Natural killer cell (primary cell): ENCODE measurements around the gene PRKN. TPM values are rescaled to one million over a fixed set of nuclear protein-coding genes. Genes with fewer than 3 reads are reported as not detected.

ENCODE experiments used
- ATAC-seq, 3 donors: fragments of 150-1000 bp in 2 of 3; fragments of 200-7000 bp in 1 of 3; cut with Tn5 transposase; 1 replicate in 1 of 3; 2 replicates in 2 of 3; pipeline ENCODE4 v1.10.0; 2021; ENCODE audit warnings: mild to moderate bottlenecking in 2 of 3, moderate library complexity in 2 of 3
- DNase-seq, 2 donors: peaks; one replicate each; pipeline versions ENCODE4 v3.0.0 to v3.0.0-alpha.2; 2013 to 2021; ENCODE audit warnings: mixed read lengths in 1 of 2
- H3K27ac ChIP-seq: one replicate; pipeline ENCODE4 v1.5.1; 2013; ENCODE audit warnings: mild to moderate bottlenecking, low read length
- H3K27me3 ChIP-seq: one replicate; pipeline ENCODE4 v1.6.1; 2013; ENCODE audit warnings: low read length; ENCODE audit not compliant: control insufficient read depth, insufficient read depth
- H3K36me3 ChIP-seq: one replicate; pipeline ENCODE4 v1.6.1; 2013; ENCODE audit warnings: low read length; ENCODE audit not compliant: control insufficient read depth, insufficient read depth
- H3K4me1 ChIP-seq: one replicate; pipeline ENCODE4 v1.6.1; 2013; ENCODE audit warnings: low read length; ENCODE audit not compliant: control insufficient read depth, insufficient read depth
- H3K4me3 ChIP-seq: one replicate; pipeline ENCODE4 v1.5.1; 2013; ENCODE audit warnings: low read length
- H3K9me3 ChIP-seq: one replicate; pipeline ENCODE4 v1.6.1; 2013; ENCODE audit warnings: low read length; ENCODE audit not compliant: control insufficient read depth, insufficient read depth
- H3K27ac Mint-ChIP-seq, 2 donors: one replicate each; pipeline ENCODE4 v1.8.0; 2022; ENCODE audit warnings: mild to moderate bottlenecking in 2 of 2, mixed read lengths in 2 of 2, moderate library complexity in 1 of 2
- H3K27me3 Mint-ChIP-seq, 2 donors: one replicate each; pipeline ENCODE4 v1.8.0; 2022; ENCODE audit warnings: low read depth in 2 of 2, mixed read lengths in 2 of 2
- H3K36me3 Mint-ChIP-seq: one replicate; pipeline ENCODE4 v1.8.0; 2022; ENCODE audit warnings: mixed read lengths
- H3K4me1 Mint-ChIP-seq, 2 donors: one replicate each; pipeline ENCODE4 v1.8.0; 2022; ENCODE audit warnings: mixed read lengths in 2 of 2
- H3K4me3 Mint-ChIP-seq: one replicate; pipeline ENCODE4 v1.8.0; 2022; ENCODE audit warnings: mild to moderate bottlenecking, moderate library complexity, mixed read lengths
- H3K9me3 Mint-ChIP-seq, 2 donors: one replicate each; pipeline ENCODE4 v1.8.0; 2022; ENCODE audit warnings: mixed read lengths in 2 of 2
- CTCF ChIP-seq: fragments of 200-600 bp; IDR thresholded peaks from one replicate; pipeline ENCODE4 v1.8.0; 2022; ENCODE audit warnings: antibody characterized with exemption
- WGBS: methylation state at CpG from one replicate; pipeline ENCODE4 v1.1.7; 2013; ENCODE audit warnings: missing lambda C conversion rate; ENCODE audit not compliant: insufficient coverage; 5-methylcytosine and 5-hydroxymethylcytosine counted together
- intact Hi-C: fragments of 100-400 bp; cut with micrococcal nuclease; formaldehyde crosslinking; loops from one replicate; pipeline ENCODE4 v1.14.2; 2022
- total RNA-seq, 4 donors: library from RNA; stranded (reverse); fragments of 120-200 nt in 1 of 4; gene quantifications; one replicate each; pipeline versions ENCODE4 v1.2.3 to v1.2.4, GENCODE V29; 2013 to 2022

PRKN gene
- total RNA-seq, 3 donors from 2014 or later (not counting 1 experiment from before 2014, with no cell fraction given) = 1.4 to 1.9 (median 1.9) TPM

- H3K9me3 ChIP-seq = no peaks in the 10 kb centered on the region
- H3K27me3 ChIP-seq = no peaks in the 10 kb centered on the region
- WGBS = 91% methylated on average over 4 of the region's 8 CpGs
- H3K4me3 ChIP-seq = no peak overlapping the region
- peaks cover 2% of the 10 kb centered on the region in 2 donors for H3K9me3 Mint-ChIP-seq
- H3K36me3 ChIP-seq = no peaks in the 10 kb centered on the region
- H3K27ac Mint-ChIP-seq = no peak overlapping the region
- DNase-seq (no peak), ATAC-seq (no peak)
- intact Hi-C loops = no loop called here
- no peak for TF ChIP-seq CTCF
- no peaks in the 10 kb centered on the region for H3K36me3 Mint-ChIP-seq
- no peak overlapping the region for H3K4me3 Mint-ChIP-seq
- H3K27me3 Mint-ChIP-seq = no peaks in the 10 kb centered on the region
- H3K4me1 Mint-ChIP-seq = no peaks in the 10 kb centered on the region
- H3K4me1 ChIP-seq = no peaks in the 10 kb centered on the region
- H3K27ac ChIP-seq = no peak overlapping the region
Measured at GRCh38 chr6:162245830-162246420, 481.6 kb downstream of the PRKN start.

GRCh38 chr6:162244031-162244430, 483.5 kb downstream of the PRKN start:
- H3K9me3 Mint-ChIP-seq = no peaks in the 10 kb centered on the region
- Histone ChIP-seq H3K9me3 (no peaks in the 10 kb centered on the region), H3K27ac (no peak overlapping the region), H3K27me3 (no peaks in the 10 kb centered on the region), H3K4me3 (no peak overlapping the region), H3K4me1 (no peaks in the 10 kb centered on the region), H3K36me3 (no peaks in the 10 kb centered on the region)
- DNase-seq = no peak
- no CpG with 5 or more reads among the region's 1 CpG for WGBS
- no peaks in the 10 kb centered on the region for H3K36me3 Mint-ChIP-seq
- no peak for ATAC-seq
- no peaks in the 10 kb centered on the region for H3K4me1 Mint-ChIP-seq
- TF ChIP-seq CTCF = no peak
- H3K4me3 Mint-ChIP-seq = no peak overlapping the region
- no peaks in the 10 kb centered on the region for H3K27me3 Mint-ChIP-seq
- intact Hi-C loops = no loop called here
- no peak overlapping the region for H3K27ac Mint-ChIP-seq

- H3K4me1 ChIP-seq = no peaks in the 10 kb centered on the region
- H3K9me3 Mint-ChIP-seq = no peaks in the 10 kb centered on the region
- H3K9me3 ChIP-seq = no peaks in the 10 kb centered on the region
- DNase-seq = no peak
- TF ChIP-seq CTCF = no peak
- no peak overlapping the region for H3K4me3 ChIP-seq
- intact Hi-C loops = no loop called here
- no peak overlapping the region for H3K4me3 Mint-ChIP-seq
- H3K4me1 Mint-ChIP-seq = no peaks in the 10 kb centered on the region
- no peaks in the 10 kb centered on the region for H3K36me3 ChIP-seq
- ATAC-seq = no peak
- H3K27me3 Mint-ChIP-seq = no peaks in the 10 kb centered on the region
- no peak overlapping the region for H3K27ac ChIP-seq
- H3K27ac Mint-ChIP-seq = no peak overlapping the region
- H3K27me3 ChIP-seq = no peaks in the 10 kb centered on the region
- H3K36me3 Mint-ChIP-seq = no peaks in the 10 kb centered on the region
- 90% methylated on average over 1 of the region's 1 CpG for WGBS
Measured at GRCh38 chr6:162242915-162243314, 484.7 kb downstream of the PRKN start.

GRCh38 chr6:162239330-162239729, 488.2 kb downstream of the PRKN start:
- TF ChIP-seq CTCF = no peak
- no peaks in the 10 kb centered on the region for H3K27me3 Mint-ChIP-seq
- Histone ChIP-seq H3K27ac (no peak overlapping the region), H3K4me3 (no peak overlapping the region), H3K9me3 (no peaks in the 10 kb centered on the region), H3K4me1 (no peaks in the 10 kb centered on the region), H3K36me3 (no peaks in the 10 kb centered on the region), H3K27me3 (no peaks in the 10 kb centered on the region)
- ATAC-seq (no peak), DNase-seq (no peak)
- H3K27ac Mint-ChIP-seq = no peak overlapping the region
- H3K9me3 Mint-ChIP-seq = peaks cover 0 to 11% of the 10 kb centered on the region in 2 donors
- no peaks in the 10 kb centered on the region for H3K36me3 Mint-ChIP-seq
- 94% methylated on average over 9 of the region's 9 CpGs for WGBS
- H3K4me3 Mint-ChIP-seq = no peak overlapping the region
- intact Hi-C loops = no loop called here
- H3K4me1 Mint-ChIP-seq = no peaks in the 10 kb centered on the region
